Measurements from ENCODE around the gene SP140. TPM values are rescaled to one million over a fixed set of nuclear protein-coding genes. Genes with fewer than 3 reads are reported as not detected.
"Not testable (repeated sequence)": the region's sequence is repeated elsewhere in the genome, so short reads cannot be mapped to it uniquely, and the experiment has no call there.

The SP140 gene
- total and polyA plus RNA-seq, 7 donors = under 0.01 to 19.2 (median 2.1) TPM; not detected in 2

- no peak for DNase-seq
- Histone ChIP-seq H3K4me3 (no peak overlapping the region), H3K27me3 (no peaks in the 10 kb centered on the region), H3K4me1 (no peaks in the 10 kb centered on the region), H3K36me3 (no peaks in the 10 kb centered on the region), H3K9me3 (peaks cover 0 to 2% (median 0%) of the 10 kb centered on the region in 4 donors), H3K27ac (no peak overlapping the region)
- no peak for TF ChIP-seq POLR2A (IDR thresholded peaks at IDR 0.05)
- TF ChIP-seq POLR2AphosphoS5 (IDR thresholded peaks at IDR 0.05) = no peak
- TF ChIP-seq CTCF (IDR thresholded peaks at IDR 0.05) = no peak
- TF ChIP-seq EP300 (IDR thresholded peaks at IDR 0.05) = no peak
- intact Hi-C loops (cut with DNase I) = no loop called here
- 93 to 96% methylated on average over 23 of the region's 23 CpGs for WGBS, 2 donors
Measured at GRCh38 chr2:230305416-230306275, 80.1 kb downstream of the SP140 start.

- WGBS, 2 donors = 48 to 97% methylated on average over 2 of the region's 2 CpGs
- intact Hi-C loops (cut with DNase I) = no loop called here
- no peak for DNase-seq
- H3K27ac ChIP-seq = no peak overlapping the region
- H3K36me3 ChIP-seq = no peaks in the 10 kb centered on the region
- no peaks in the 10 kb centered on the region for H3K27me3 ChIP-seq
- no peaks in the 10 kb centered on the region for H3K4me1 ChIP-seq
- H3K4me3 ChIP-seq = no peak overlapping the region
- no peak for TF ChIP-seq POLR2AphosphoS5 (IDR thresholded peaks at IDR 0.05)
- TF ChIP-seq POLR2A (IDR thresholded peaks at IDR 0.05) = no peak
- no peak for TF ChIP-seq CTCF (IDR thresholded peaks at IDR 0.05)
- no peak for TF ChIP-seq EP300 (IDR thresholded peaks at IDR 0.05)
- peaks cover 0 to 2% (median 0%) of the 10 kb centered on the region in 4 donors for H3K9me3 ChIP-seq
Measured at GRCh38 chr2:230306474-230306873, 80.9 kb downstream of the SP140 start.

GRCh38 chr2:230307485-230307884, 81.9 kb downstream of the SP140 start:
- Histone ChIP-seq H3K9me3 (peaks cover 0 to 2% (median 0%) of the 10 kb centered on the region in 4 donors), H3K4me3 (no peak overlapping the region), H3K27me3 (no peaks in the 10 kb centered on the region), H3K36me3 (no peaks in the 10 kb centered on the region), H3K4me1 (no peaks in the 10 kb centered on the region), H3K27ac (no peak overlapping the region)
- TF ChIP-seq POLR2A (IDR thresholded peaks at IDR 0.05) = no peak
- TF ChIP-seq CTCF (IDR thresholded peaks at IDR 0.05) = no peak
- 94 to 97% methylated on average over 2 of the region's 2 CpGs for whole genome bisulfite sequencing, 2 donors
- intact Hi-C loops (cut with DNase I) = no loop called here
- DNase-seq = no peak

DNA sequence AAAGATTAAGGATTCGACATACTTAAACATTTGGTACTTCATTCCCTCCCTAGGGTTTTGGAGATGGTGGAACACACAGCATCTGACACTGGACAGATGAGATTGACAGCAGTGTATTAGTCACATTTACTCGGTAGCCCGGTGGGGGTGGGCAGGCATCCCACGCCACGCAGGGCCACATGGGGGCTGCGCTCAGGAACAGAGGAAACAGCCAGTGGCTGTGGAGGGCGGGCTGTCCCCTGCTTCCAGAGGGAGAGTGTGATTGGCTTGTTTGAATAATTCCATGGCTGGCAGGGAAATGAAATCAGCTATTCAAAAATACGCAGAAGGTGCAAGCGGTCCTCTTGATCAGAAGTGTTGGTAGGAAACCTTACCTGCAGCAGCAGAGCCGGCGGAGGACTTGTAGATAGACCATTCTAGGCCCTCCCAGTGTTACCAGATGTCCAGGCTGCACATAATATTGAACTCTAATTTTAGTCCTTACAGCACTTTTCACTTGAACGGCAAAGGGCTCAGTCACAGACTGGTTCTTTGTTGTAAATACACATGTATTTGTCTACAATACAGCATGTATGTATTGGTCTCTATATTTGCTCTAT, 83.0 kb downstream of the SP140 start:
- no peak for TF ChIP-seq EP300 (IDR thresholded peaks at IDR 0.05)
- no peak for TF ChIP-seq CTCF (IDR thresholded peaks at IDR 0.05)
- TF ChIP-seq POLR2A (IDR thresholded peaks at IDR 0.05) = no peak
- TF ChIP-seq POLR2AphosphoS5 (IDR thresholded peaks at IDR 0.05) = no peak
- Histone ChIP-seq H3K27ac (no peak overlapping the region), H3K27me3 (no peaks in the 10 kb centered on the region), H3K4me1 (no peaks in the 10 kb centered on the region), H3K4me3 (no peak overlapping the region), H3K36me3 (no peaks in the 10 kb centered on the region), H3K9me3 (peaks cover 0 to 2% (median 0%) of the 10 kb centered on the region in 4 donors)
- no peak for DNase-seq
- WGBS, 2 donors = 92 to 96% methylated on average over 12 of the region's 12 CpGs
- intact Hi-C loops (cut with DNase I) = no loop called here

DNA sequence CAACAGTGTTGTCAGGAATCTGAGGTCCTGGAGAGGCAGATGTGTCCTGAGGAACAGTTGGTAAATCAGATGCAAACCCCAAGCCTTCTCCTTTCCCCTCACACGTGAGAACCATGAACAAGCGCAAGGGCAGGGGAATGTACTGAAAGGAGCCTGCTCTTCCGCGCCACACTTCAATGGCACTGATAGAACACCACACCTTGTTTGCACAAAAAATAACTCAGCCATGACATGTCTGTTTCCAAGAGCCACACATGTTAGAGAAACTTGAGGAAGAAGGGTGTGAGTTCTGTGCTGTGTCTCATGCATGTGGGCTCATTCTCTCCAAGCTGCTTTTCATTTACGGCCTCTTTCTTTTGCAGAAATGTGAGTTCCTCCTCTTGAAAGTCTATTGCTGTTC, 85.3 kb downstream of the SP140 start:
- DNase-seq; H3K4me1 ChIP-seq; H3K27me3 ChIP-seq; H3K9me3 ChIP-seq; H3K36me3 ChIP-seq; H3K4me3 ChIP-seq; intact Hi-C loops (cut with DNase I); H3K27ac ChIP-seq: not testable (repeated sequence)
- 95 to 97% methylated on average over 1 of the region's 5 CpGs for WGBS, 2 donors

DNA sequence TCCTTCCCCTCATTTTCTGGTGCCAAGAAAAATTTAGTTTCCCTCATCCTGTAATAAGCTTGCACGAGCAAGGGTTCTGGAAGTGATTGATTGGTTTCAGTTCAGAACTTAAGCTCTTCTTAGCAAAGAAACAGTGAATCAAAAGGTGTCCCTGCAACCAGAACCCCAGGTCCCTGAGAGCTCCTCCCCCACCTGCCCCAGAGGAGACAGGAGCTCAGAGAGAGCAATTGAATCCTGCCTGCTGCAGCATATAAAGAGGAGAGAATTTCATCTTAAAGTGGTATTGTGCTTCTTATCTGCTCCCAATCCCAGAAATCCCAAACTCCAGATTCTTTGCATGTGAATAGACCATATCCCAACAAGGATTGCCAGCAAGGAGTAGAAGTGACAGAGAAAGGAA, 86.1 kb downstream of the SP140 start:
- H3K4me3 ChIP-seq; H3K36me3 ChIP-seq; H3K4me1 ChIP-seq; intact Hi-C loops (cut with DNase I); H3K27me3 ChIP-seq; H3K27ac ChIP-seq; DNase-seq; H3K9me3 ChIP-seq: not testable (repeated sequence)
- 90 to 91% methylated on average over 1 of the region's 1 CpG for WGBS, 2 donors

Data from sigmoid colon (tissue), 7 donors.